T-cell (primary cell): ENCODE results near the gene KYAT1. TPM values are rescaled to one million over a fixed set of nuclear protein-coding genes. Genes with fewer than 3 reads are reported as not detected.

Source experiments
- ATAC-seq, 4 experiments: fragments of 200-7000 bp in 3 of 4; fragments of 150-1000 bp in 1 of 4; cut with Tn5 transposase; replicated peaks in 1 of 4; 1 replicate in 3 of 4; 2 replicates in 1 of 4; pipeline ENCODE4 v1.10.0; 2021; ENCODE audit warnings: moderate library complexity in 3 of 4, mild to moderate bottlenecking in 2 of 4, moderate number of reproducible peaks in 1 of 4
- CTCF ChIA-PET, 2 donors: fragments of 300-600 bp; sonication (Branson Sonifier 250); formaldehyde crosslinking; loops; one replicate each; lab custom pipeline; 2022; ENCODE audit warnings: antibody characterized with exemption in 2 of 2; lab: Charles Lee
- POLR2A ChIA-PET, 2 donors: fragments of 300-600 bp; sonication (Branson Sonifier 250); formaldehyde crosslinking; loops; one replicate each; lab custom pipeline; 2022; ENCODE audit warnings: antibody characterized with exemption in 2 of 2; lab: Charles Lee
- DNase-seq, 35 experiments: peaks; one replicate each; pipeline versions ENCODE4 v3.0.0 to v3.0.0-alpha.2; 2013 to 2023
- H3K27ac ChIP-seq: one replicate; pipeline ENCODE4 v1.5.1; 2013; ENCODE audit warnings: low read length
- H3K27me3 ChIP-seq, 2 experiments: replicated peaks in 1 of 2; 1 replicate in 1 of 2; 2 replicates in 1 of 2; pipeline versions ENCODE4 v1.6.1 to v1.7.0; 2013; ENCODE audit warnings: low read length in 1 of 2, mixed read lengths in 1 of 2; ENCODE audit not compliant: control insufficient read depth in 2 of 2, insufficient read depth in 2 of 2; ENCODE audit errors: extremely low read depth in 1 of 2
- H3K36me3 ChIP-seq, 2 donors: 1 replicate in 1 of 2; 2 replicates in 1 of 2; pipeline versions ENCODE4 v1.6.1 to v1.7.0; 2013; ENCODE audit warnings: low read length in 1 of 2; ENCODE audit not compliant: control insufficient read depth in 2 of 2, insufficient read depth in 1 of 2; ENCODE audit errors: extremely low read depth in 1 of 2
- H3K4me1 ChIP-seq, 2 experiments: 1 replicate in 1 of 2; 2 replicates in 1 of 2; pipeline versions ENCODE4 v1.6.1 to v1.7.0; 2013; ENCODE audit warnings: low read length in 2 of 2, mixed read lengths in 1 of 2; ENCODE audit not compliant: insufficient read depth in 2 of 2, control insufficient read depth in 1 of 2; ENCODE audit errors: extremely low read depth in 1 of 2
- H3K4me3 ChIP-seq, 2 donors: 1 replicate in 1 of 2; 2 replicates in 1 of 2; pipeline versions ENCODE4 v1.5.1 to v1.7.0; 2013; ENCODE audit warnings: mild to moderate bottlenecking in 2 of 2, low read length in 1 of 2, moderate library complexity in 1 of 2; ENCODE audit not compliant: control insufficient read depth in 1 of 2; ENCODE audit errors: extremely low read depth in 1 of 2
- H3K9me3 ChIP-seq: 2 replicates; pipeline ENCODE4 v1.7.0; 2013
- H3K27ac Mint-ChIP-seq, 2 donors: one replicate each; pipeline ENCODE4 v1.8.0; 2020 to 2021; ENCODE audit warnings: mild to moderate bottlenecking in 2 of 2, mixed read lengths in 2 of 2
- H3K27me3 Mint-ChIP-seq, 2 donors: one replicate each; pipeline ENCODE4 v1.8.0; 2021 to 2022; ENCODE audit warnings: mixed read lengths in 2 of 2
- H3K36me3 Mint-ChIP-seq: one replicate; pipeline ENCODE4 v1.8.0; 2021; ENCODE audit warnings: mixed read lengths
- H3K4me1 Mint-ChIP-seq, 3 donors: one replicate each; pipeline ENCODE4 v1.8.0; 2020 to 2022; ENCODE audit warnings: mixed read lengths in 3 of 3, mild to moderate bottlenecking in 1 of 3
- H3K4me3 Mint-ChIP-seq, 3 donors: one replicate each; pipeline ENCODE4 v1.8.0; 2020 to 2022; ENCODE audit warnings: mild to moderate bottlenecking in 3 of 3, mixed read lengths in 3 of 3, moderate library complexity in 3 of 3
- H3K9me3 Mint-ChIP-seq, 3 donors: one replicate each; pipeline ENCODE4 v1.8.0; 2020 to 2022; ENCODE audit warnings: mixed read lengths in 3 of 3
- WGBS: methylation state at CpG from one replicate; pipeline ENCODE4 v1.1.5; 2013; ENCODE audit warnings: missing lambda C conversion rate; ENCODE audit not compliant: insufficient coverage; 5-methylcytosine and 5-hydroxymethylcytosine counted together
- total RNA-seq, 35 experiments: library from RNA in 6 of 35; stranded (reverse) in 6 of 35; fragments of 120-200 nt in 1 of 35; gene quantifications; one replicate each; pipeline versions ENCODE4 v1.2.1 to v1.2.4 and lab custom pipeline; 2013 to 2026

KYAT1 gene
- total RNA-seq, 5 donors from 2014 or later (not counting 1 experiment from before 2014, with no cell fraction given): 9.7 to 15.6 (median 11.7) TPM

- DNase-seq (no peak), ATAC-seq (no peak)
- Histone ChIP-seq H3K36me3 (peaks cover 26 to 49% of the 10 kb centered on the region in 2 donors), H3K4me3 (no peak overlapping the region), H3K4me1 (peaks cover 10 to 24% of the 10 kb centered on the region in 2 experiments), H3K27me3 (no peaks in the 10 kb centered on the region), H3K9me3 (no peaks in the 10 kb centered on the region), H3K27ac (no peak overlapping the region)
- Mint-ChIP-seq H3K4me1 (peaks cover 16 to 41% (median 24%) of the 10 kb centered on the region in 3 donors), H3K27me3 (no peaks in the 10 kb centered on the region), H3K4me3 (no peak overlapping the region), H3K9me3 (no peaks in the 10 kb centered on the region), H3K27ac (no peak overlapping the region), H3K36me3 (peaks cover 30% of the 10 kb centered on the region)
- 100% methylated on average over 1 of the region's 4 CpGs for WGBS
- ChIA-PET POLR2A (no interaction called here), CTCF (no interaction called here)
Observed at GRCh38 chr9:128790536-128790935, 91.2 kb downstream of the KYAT1 start.

DNA sequence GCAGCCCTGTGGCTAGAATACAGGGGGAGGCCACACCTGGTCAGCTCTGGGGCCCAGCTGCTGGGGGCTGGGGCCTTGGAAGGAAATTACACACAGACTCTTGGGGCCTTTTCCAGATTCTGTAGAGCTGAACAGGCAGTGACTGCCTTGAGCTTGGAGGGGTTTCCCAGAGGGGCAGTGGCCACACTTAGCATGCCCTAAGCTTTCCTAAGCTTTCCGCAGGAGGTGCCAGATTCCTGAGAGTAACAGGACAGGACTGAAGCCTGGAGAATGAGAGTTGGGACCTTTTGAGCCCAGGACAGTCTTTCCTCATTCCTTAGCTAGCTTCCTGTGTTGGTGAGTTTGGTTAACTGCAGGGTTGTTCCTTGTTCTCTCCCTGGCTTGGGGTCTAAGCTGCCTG, 93.3 kb downstream of the KYAT1 start:
- no peak overlapping the region for H3K4me3 ChIP-seq
- H3K27ac ChIP-seq: no peak overlapping the region
- Mint-ChIP-seq H3K27ac (peak overlapping the region; percentile 90 to 91), H3K36me3 (peaks cover 22% of the 10 kb centered on the region), H3K27me3 (no peaks in the 10 kb centered on the region), H3K9me3 (no peaks in the 10 kb centered on the region), H3K4me1 (peaks cover 16 to 35% (median 21%) of the 10 kb centered on the region in 3 donors), H3K4me3 (peak overlapping the region; percentile 89 to 97 (median 91))
- H3K36me3 ChIP-seq: peaks cover 18 to 38% of the 10 kb centered on the region in 2 donors
- ChIA-PET CTCF (interaction anchor here (0.6 to 2.0 kb wide), 4 partner anchors 17 to 41 kb away, joined by 3 to 5 read pairs (median 4); partner anchors contain the start of gene SPOUT1 (in 1 of the 2)), POLR2A (interaction anchor here (0.6 to 2.0 kb wide), 3 partner anchors 11 to 223 kb away, joined by 3 to 7 read pairs (median 5); no protein-coding TSS in a partner anchor)
- WGBS: 92% methylated on average over 1 of the region's 1 CpG
- H3K4me1 ChIP-seq: peaks cover 10 to 24% of the 10 kb centered on the region in 2 experiments
- no peaks in the 10 kb centered on the region for H3K9me3 ChIP-seq
- DNase-seq (no peak), ATAC-seq (no peak)
- H3K27me3 ChIP-seq: no peaks in the 10 kb centered on the region

- POLR2A ChIA-PET: no interaction called here
- no peaks in the 10 kb centered on the region for H3K27me3 ChIP-seq
- CTCF ChIA-PET: interaction anchor here in 1 of 2 donors (2.0 kb wide), 1 partner anchor 17 kb away, joined by 4 read pairs; no protein-coding TSS in a partner anchor
- H3K27ac ChIP-seq: peak overlapping the region; percentile 73
- H3K4me3 ChIP-seq: peak overlapping the region; percentile 84 to 96
- H3K4me1 ChIP-seq: peaks cover 10 to 24% of the 10 kb centered on the region in 2 experiments
- peaks cover 15 to 30% of the 10 kb centered on the region in 2 donors for H3K36me3 ChIP-seq
- Mint-ChIP-seq H3K9me3 (no peaks in the 10 kb centered on the region), H3K36me3 (peaks cover 16% of the 10 kb centered on the region), H3K4me1 (peaks cover 16 to 29% (median 21%) of the 10 kb centered on the region in 3 donors), H3K27me3 (no peaks in the 10 kb centered on the region), H3K4me3 (peak overlapping the region; percentile 89 to 97 (median 91)), H3K27ac (peak overlapping the region; percentile 90 to 91)
- peak in 1 of 4 experiments; percentile 4 for ATAC-seq
- no peaks in the 10 kb centered on the region for H3K9me3 ChIP-seq
- 34% methylated on average over 4 of the region's 7 CpGs for WGBS
- peak in 2 of 35 experiments; percentile 3 to 8 for DNase-seq
Observed at GRCh38 chr9:128787659-128788058, 94.1 kb downstream of the KYAT1 start.

DNA sequence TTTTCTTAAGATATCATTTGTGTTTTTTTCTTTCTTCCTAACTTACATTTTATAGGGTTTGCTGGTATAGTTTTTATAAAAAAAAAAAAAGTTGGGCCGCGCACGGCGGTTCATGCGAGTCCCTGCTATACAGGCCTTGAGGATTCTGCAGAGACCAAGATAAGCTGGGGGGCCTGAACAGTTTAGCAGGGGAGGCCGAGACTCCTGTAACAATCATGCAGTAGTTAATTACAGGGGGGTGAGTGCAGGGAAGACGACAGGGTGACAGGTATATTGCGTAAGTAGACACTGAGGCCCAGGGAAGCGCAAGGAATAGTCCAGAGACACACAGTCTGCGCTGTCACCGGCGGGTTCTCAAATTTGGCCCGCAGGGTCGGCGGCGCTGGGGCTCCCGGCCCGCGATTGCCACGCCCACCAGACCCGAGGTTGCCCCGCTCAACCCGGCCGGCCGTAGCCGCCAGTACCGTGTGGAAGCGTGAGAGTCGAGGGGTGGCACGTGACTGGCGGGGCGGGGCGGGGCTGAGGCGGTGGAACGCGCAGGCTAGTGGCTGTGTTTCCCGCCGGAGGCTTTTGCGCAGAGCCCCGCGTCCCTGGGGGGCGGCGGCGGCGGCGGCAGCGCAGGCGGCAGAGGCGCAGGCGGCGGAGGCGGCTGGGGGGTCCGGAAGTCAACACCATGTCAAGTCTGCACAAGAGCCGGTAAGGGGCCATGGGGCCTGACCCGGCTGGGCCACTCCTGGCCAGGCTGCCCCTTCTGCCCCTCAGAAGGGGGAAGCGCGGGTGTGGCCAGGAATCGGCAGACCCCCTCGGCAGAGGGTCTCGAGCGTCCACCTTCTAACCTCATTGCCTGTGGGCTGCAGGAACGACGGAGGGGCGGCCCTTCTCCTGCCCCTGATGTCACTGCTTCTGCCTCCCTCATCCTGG, 94.8 kb downstream of the KYAT1 start, which contains the start of gene TBC1D13:
TBC1D13 (plus strand) TSS at position 573 of the 921 bp plus-strand sequence; CDS start at position 674, 101 bp downstream.
- POLR2A ChIA-PET: no interaction called here
- WGBS: 8% methylated on average over 61 of the region's 64 CpGs

DNA sequence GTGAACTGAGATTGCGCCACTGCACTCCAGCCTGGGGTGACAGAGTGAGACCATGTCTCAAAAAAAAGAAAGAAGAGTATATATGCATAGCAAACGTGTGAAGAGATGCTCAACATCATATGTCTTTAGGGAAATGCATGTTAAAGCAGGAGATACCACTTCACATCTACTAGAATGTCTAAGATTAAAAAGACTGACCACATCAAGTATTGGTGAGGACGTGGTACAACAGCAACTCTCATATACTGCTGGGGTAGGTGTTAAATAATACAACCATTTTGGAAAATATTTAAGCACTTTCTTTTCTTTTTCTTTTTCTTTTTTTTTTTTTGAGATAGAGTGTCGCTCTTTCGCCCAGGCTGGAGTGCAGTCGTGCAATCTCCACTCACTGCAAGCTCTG, 96.3 kb downstream of the KYAT1 start:
- peaks cover 0 to 4% (median 2%) of the 10 kb centered on the region in 3 donors for H3K9me3 Mint-ChIP-seq
- H3K9me3 ChIP-seq: no peaks in the 10 kb centered on the region
- peak overlapping the region; percentile 4 to 34 (median 9) for H3K4me3 Mint-ChIP-seq
- ATAC-seq: no peak
- POLR2A ChIA-PET: interaction anchor here in 1 of 2 donors (0.6 to 0.7 kb wide), 3 partner anchors 61 to 132 kb away, joined by 3 to 6 read pairs (median 4); no protein-coding TSS in a partner anchor
- no peak overlapping the region for H3K4me3 ChIP-seq
- no peaks in the 10 kb centered on the region for H3K27me3 Mint-ChIP-seq
- no peaks in the 10 kb centered on the region for H3K27me3 ChIP-seq
- peaks cover 16 to 28% (median 21%) of the 10 kb centered on the region in 3 donors for H3K4me1 Mint-ChIP-seq
- peaks cover under 1 to 8% of the 10 kb centered on the region in 2 donors for H3K36me3 ChIP-seq
- H3K4me1 ChIP-seq: peaks cover 10 to 24% of the 10 kb centered on the region in 2 experiments
- no peak for DNase-seq
- peaks cover 6% of the 10 kb centered on the region for H3K36me3 Mint-ChIP-seq
- H3K27ac Mint-ChIP-seq: peak overlapping the region in 1 of 2 donors; percentile 46
- CTCF ChIA-PET: interaction anchor here in 1 of 2 donors (0.6 kb wide), 2 partner anchors 13 to 78 kb away, joined by 4 to 9 read pairs; no protein-coding TSS in a partner anchor
- no peak overlapping the region for H3K27ac ChIP-seq
- no CpG with 5 or more reads among the region's 6 CpGs for WGBS

More for the DNA sequence above, 94.8 kb downstream of the KYAT1 start, which contains the start of gene TBC1D13:
- Mint-ChIP-seq H3K9me3 (no peaks in the 10 kb centered on the region), H3K4me3 (peak within 1 kb of the TSS; percentile 89 to 97 (median 91)), H3K4me1 (peaks cover 16 to 28% (median 21%) of the 10 kb centered on the region in 3 donors), H3K36me3 (peaks cover 10% of the 10 kb centered on the region), H3K27me3 (no peaks in the 10 kb centered on the region), H3K27ac (peak within 1 kb of the TSS; percentile 91 to 92)
- Histone ChIP-seq H3K4me1 (peaks cover 10 to 24% of the 10 kb centered on the region in 2 experiments), H3K27me3 (no peaks in the 10 kb centered on the region), H3K36me3 (peaks cover 13 to 23% of the 10 kb centered on the region in 2 donors), H3K9me3 (no peaks in the 10 kb centered on the region), H3K27ac (peak within 1 kb of the TSS; percentile 73), H3K4me3 (peak within 1 kb of the TSS; percentile 84 to 96)
- CTCF ChIA-PET: interaction anchor here in 1 of 2 donors (0.7 kb wide), 1 partner anchor 1003 kb away, joined by 3 read pairs; no protein-coding TSS in a partner anchor
- DNase-seq (peak; percentile 77 to 94 (median 88)), ATAC-seq (peak; percentile 95 to 97 (median 96))
